Endodermal cell (in vitro differentiated cells): ENCODE results near the gene MIEF1. TPM values are rescaled to one million over a fixed set of nuclear protein-coding genes. Genes with fewer than 3 reads are reported as not detected.

ENCODE experiments used
- DNase-seq: peaks from one replicate; pipeline ENCODE4 v3.0.0-alpha.2; 2017
- H3K27ac ChIP-seq: 2 replicates; pipeline ENCODE4 v1.5.1; 2013; ENCODE audit warnings: mild to moderate bottlenecking, low read depth, low read length, moderate library complexity
- H3K27me3 ChIP-seq: 2 replicates; pipeline ENCODE4 v1.6.1; 2013; ENCODE audit warnings: mild to moderate bottlenecking, low read length, moderate library complexity; ENCODE audit not compliant: insufficient read depth, control insufficient read depth, poor library complexity, severe bottlenecking
- H3K36me3 ChIP-seq: 2 replicates; pipeline ENCODE4 v1.7.0; 2013; ENCODE audit warnings: mild to moderate bottlenecking, low read length, moderate library complexity; ENCODE audit not compliant: control insufficient read depth, insufficient read depth
- H3K4me1 ChIP-seq: one replicate; pipeline ENCODE4 v1.7.0; 2013; ENCODE audit warnings: low read length; ENCODE audit not compliant: control insufficient read depth, insufficient read depth
- H3K4me3 ChIP-seq: 2 replicates; pipeline ENCODE4 v1.5.1; 2013; ENCODE audit warnings: mild to moderate bottlenecking, low read length, moderate library complexity
- H3K9ac ChIP-seq: 2 replicates; pipeline ENCODE4 v1.6.1; 2013; ENCODE audit warnings: mild to moderate bottlenecking, low read length, moderate library complexity; ENCODE audit not compliant: poor library complexity, severe bottlenecking; ENCODE audit errors: extremely low read depth
- H3K9me3 ChIP-seq: 2 replicates; pipeline ENCODE4 v1.6.1; 2013; ENCODE audit warnings: mild to moderate bottlenecking, low read length, moderate library complexity; ENCODE audit not compliant: control insufficient read depth
- H3K27ac Mint-ChIP-seq: 2 replicates; pipeline ENCODE4 v1.8.0; 2020; ENCODE audit warnings: mixed read lengths
- H3K27me3 Mint-ChIP-seq: 2 replicates; pipeline ENCODE4 v1.8.0; 2021; ENCODE audit warnings: mild to moderate bottlenecking, mixed read lengths; ENCODE audit not compliant: insufficient read depth
- H3K36me3 Mint-ChIP-seq: 2 replicates; pipeline ENCODE4 v1.8.0; 2020; ENCODE audit warnings: low read depth, mixed read lengths
- H3K4me1 Mint-ChIP-seq: 2 replicates; pipeline ENCODE4 v1.8.0; 2020; ENCODE audit warnings: mixed read lengths
- H3K4me3 Mint-ChIP-seq: 2 replicates; pipeline ENCODE4 v1.8.0; 2020; ENCODE audit warnings: mild to moderate bottlenecking, moderate library complexity, mixed read lengths
- H3K9me3 Mint-ChIP-seq: 2 replicates; pipeline ENCODE4 v1.8.0; 2020; ENCODE audit warnings: mild to moderate bottlenecking, mixed read lengths
- CTCF ChIP-seq: fragments of 200-600 bp; sonication (generic); conservative IDR thresholded peaks from 2 replicates; pipeline ENCODE4 v1.5.0; 2021; ENCODE audit warnings: antibody characterized with exemption, mild to moderate bottlenecking
- WGBS, 2 experiments: methylation state at CpG; one replicate each; pipeline versions ENCODE4 v1.1.5 to v1.1.7; 2013; ENCODE audit warnings: missing lambda C conversion rate in 2 of 2, mixed read lengths in 1 of 2; ENCODE audit not compliant: insufficient coverage in 1 of 2, insufficient read length in 1 of 2; 5-methylcytosine and 5-hydroxymethylcytosine counted together
- total RNA-seq, 2 donors: library from RNA; stranded (reverse); fragmentation: NEBNext Ultra II Directional in 1 of 2; extraction: Animal tissue kit (Norgen Biotek cat#: 25700) in 1 of 2; gene quantifications; 2 replicates in 1 of 2; 3 replicates in 1 of 2; pipeline ENCODE4 v1.2.1, GENCODE V29; 2021

MIEF1 gene
- total RNA-seq, 2 donors from 2014 or later: 36.0 to 43.3 TPM

GRCh38 chr22:39514373-39514973 lies 12.4 kb downstream of the MIEF1 start:
- peaks cover 76% of the 10 kb centered on the region for H3K36me3 ChIP-seq
- H3K4me3 ChIP-seq: no peak overlapping the region
- no peak overlapping the region for H3K27ac Mint-ChIP-seq
- H3K9me3 Mint-ChIP-seq: no peaks in the 10 kb centered on the region
- no peaks in the 10 kb centered on the region for H3K27me3 ChIP-seq
- peak; percentile 86 for TF ChIP-seq CTCF
- H3K36me3 Mint-ChIP-seq: peaks cover 67% of the 10 kb centered on the region
- 74 to 84% methylated on average over 5 to 8 of the region's 8 CpGs for WGBS, 2 experiments
- H3K27ac ChIP-seq: no peak overlapping the region
- no peak overlapping the region for H3K4me3 Mint-ChIP-seq
- H3K9ac ChIP-seq: no peak overlapping the region
- H3K4me1 ChIP-seq: no peaks in the 10 kb centered on the region
- peaks cover 31% of the 10 kb centered on the region for H3K27me3 Mint-ChIP-seq
- peak; percentile 89 for DNase-seq
- H3K4me1 Mint-ChIP-seq: peaks cover 7% of the 10 kb centered on the region
- H3K9me3 ChIP-seq: no peaks in the 10 kb centered on the region

- Mint-ChIP-seq H3K4me3 (no peak overlapping the region), H3K9me3 (no peaks in the 10 kb centered on the region), H3K4me1 (peaks cover 7% of the 10 kb centered on the region), H3K27me3 (peaks cover 23% of the 10 kb centered on the region), H3K36me3 (peaks cover 60% of the 10 kb centered on the region), H3K27ac (no peak overlapping the region)
- Histone ChIP-seq H3K4me1 (no peaks in the 10 kb centered on the region), H3K27me3 (no peaks in the 10 kb centered on the region), H3K4me3 (no peak overlapping the region), H3K9me3 (no peaks in the 10 kb centered on the region), H3K9ac (no peak overlapping the region), H3K36me3 (peaks cover 68% of the 10 kb centered on the region), H3K27ac (no peak overlapping the region)
- no peak for TF ChIP-seq CTCF
- DNase-seq: no peak
- 96 to 98% methylated on average over 4 to 12 of the region's 12 CpGs for WGBS, 2 experiments
These were observed 13.4 kb downstream of the MIEF1 start for GRCh38 chr22:39515266-39516050.

- peaks cover 7% of the 10 kb centered on the region for H3K27me3 Mint-ChIP-seq
- no peak for TF ChIP-seq CTCF
- Histone ChIP-seq H3K27ac (no peak overlapping the region), H3K27me3 (no peaks in the 10 kb centered on the region), H3K9ac (no peak overlapping the region), H3K9me3 (no peaks in the 10 kb centered on the region), H3K36me3 (peaks cover 64% of the 10 kb centered on the region), H3K4me3 (no peak overlapping the region), H3K4me1 (no peaks in the 10 kb centered on the region)
- no peak overlapping the region for H3K4me3 Mint-ChIP-seq
- no peak for DNase-seq
- H3K36me3 Mint-ChIP-seq: peaks cover 61% of the 10 kb centered on the region
- 90 to 94% methylated on average over 3 of the region's 3 CpGs for WGBS, 2 experiments
- peaks cover 16% of the 10 kb centered on the region for H3K4me1 Mint-ChIP-seq
- no peaks in the 10 kb centered on the region for H3K9me3 Mint-ChIP-seq
- no peak overlapping the region for H3K27ac Mint-ChIP-seq
These were observed 15.4 kb downstream of the MIEF1 start for GRCh38 chr22:39517470-39517869.
